T-helper 1 cell treated with Interleukin-12 subunit alpha and Interleukin-12 subunit beta and Interleukin-4 antibody, amounts not matched to agents 30 ng/mL and 1 ng/mL, for 36 hours (primary cell): ENCODE data around the gene FADS1. TPM values are rescaled to one million over a fixed set of nuclear protein-coding genes. Genes with fewer than 3 reads are reported as not detected.

Experiments used
- total RNA-seq: library from RNA; stranded (reverse); gene quantifications from 2 replicates; pipeline ENCODE4 v1.2.3, GENCODE V29; 2022

Gene FADS1
- total RNA-seq, 1 donor from 2014 or later = 70.0 TPM

Other genes starting within 250 kb of the FADS1 start
- not detected in 2 replicates for gene SYT7, start 235.9 kb downstream of the FADS1 start, total RNA-seq
- 0.17 and 0.25 TPM in 2 replicates for gene DAGLA, start 136.6 kb downstream of the FADS1 start, total RNA-seq
- 0.83 and 1.3 TPM in 2 replicates for gene MYRF, start 64.4 kb downstream of the FADS1 start, total RNA-seq
- 171 and 173 TPM in 2 replicates for gene TMEM258, start 24.4 kb downstream of the FADS1 start, total RNA-seq
- gene FEN1, start 24.1 kb downstream of the FADS1 start, total RNA-seq = 96.3 and 104 TPM in 2 replicates
- gene FADS2, start 11.3 kb upstream of the FADS1 start, total RNA-seq = 232 and 234 TPM in 2 replicates
- 7.1 and 9.6 TPM in 2 replicates for gene FADS3, start 74.5 kb upstream of the FADS1 start, total RNA-seq
- 0.34 and 0.41 TPM in 2 replicates for gene RAB3IL1, start 100.6 kb upstream of the FADS1 start, total RNA-seq
- 0.44 TPM in 1 of 2 replicates, not detected in the other for gene BEST1, start 133.3 kb upstream of the FADS1 start, total RNA-seq
- gene FTH1, start 150.6 kb upstream of the FADS1 start, total RNA-seq = 1,168 and 1,205 TPM in 2 replicates